Measurements from ENCODE around the gene SLC35E2B.
"Not testable (repeated sequence)": the region's sequence is repeated elsewhere in the genome, so short reads cannot be mapped to it uniquely, and the experiment has no call there.

The SLC35E2B gene

GRCh38 chr1:1658583-1659549 is 33.7 kb downstream of the SLC35E2B start, which contains the start of gene CDK11B:
CDK11B (minus strand) TSS chr1:1659004; CDS start chr1:1657485, 1,519 bp downstream.
- DNase-seq (ENCODE audit: low read depth), result peak; percentile 95
- peak within 1 kb of the TSS; percentile 81 for H3K4me3 ChIP-seq (ENCODE audit: low read depth, low read length)
- TF ChIP-seq CTCF (conservative IDR thresholded peaks at IDR 0.05; ENCODE audit: low read depth, low read length), result peak; percentile 15

- H3K4me3 ChIP-seq (ENCODE audit: low read depth, low read length); DNase-seq (ENCODE audit: low read depth): not testable (repeated sequence)
Measured at GRCh38 chr1:1648265-1648664, 44.3 kb downstream of the SLC35E2B start.

GRCh38 chr1:1647567-1648241 is 44.9 kb downstream of the SLC35E2B start:
- not testable (repeated sequence) for DNase-seq (ENCODE audit: low read depth); H3K4me3 ChIP-seq (ENCODE audit: low read depth, low read length)

- DNase-seq (ENCODE audit: low read depth); H3K4me3 ChIP-seq (ENCODE audit: low read depth, low read length): not testable (repeated sequence)
Measured at GRCh38 chr1:1646326-1646725, 46.3 kb downstream of the SLC35E2B start.

- H3K4me3 ChIP-seq (ENCODE audit: low read depth, low read length); DNase-seq (ENCODE audit: low read depth): not testable (repeated sequence)
Measured at GRCh38 chr1:1640711-1641461, 51.7 kb downstream of the SLC35E2B start.

GRCh38 chr1:1640081-1640480 is 52.5 kb downstream of the SLC35E2B start:
- not testable (repeated sequence) for H3K4me3 ChIP-seq (ENCODE audit: low read depth, low read length); DNase-seq (ENCODE audit: low read depth)

- not testable (repeated sequence) for DNase-seq (ENCODE audit: low read depth); H3K4me3 ChIP-seq (ENCODE audit: low read depth, low read length)
Measured at GRCh38 chr1:1639368-1639767, 53.2 kb downstream of the SLC35E2B start.

- DNase-seq (ENCODE audit: low read depth), result not testable (repeated sequence)
Measured at GRCh38 chr1:1638528-1638927, 54.1 kb downstream of the SLC35E2B start.

GRCh38 chr1:1637479-1637875 is 55.1 kb downstream of the SLC35E2B start:
- not testable (repeated sequence) for DNase-seq (ENCODE audit: low read depth); H3K4me3 ChIP-seq (ENCODE audit: low read depth, low read length)

More at GRCh38 chr1:1638528-1638927, 54.1 kb downstream of the SLC35E2B start:
- H3K4me3 ChIP-seq (ENCODE audit: low read depth, low read length), result not testable (repeated sequence)

- H3K4me3 ChIP-seq (ENCODE audit: low read depth, low read length); DNase-seq (ENCODE audit: low read depth): not testable (repeated sequence)
Measured at GRCh38 chr1:1636621-1637478, 55.7 kb downstream of the SLC35E2B start.

- DNase-seq (ENCODE audit: low read depth); H3K4me3 ChIP-seq (ENCODE audit: low read depth, low read length): not testable (repeated sequence)
Measured at GRCh38 chr1:1634613-1635012, 58.0 kb downstream of the SLC35E2B start.

GRCh38 chr1:1633409-1633808 is 59.2 kb downstream of the SLC35E2B start:
- DNase-seq (ENCODE audit: low read depth); H3K4me3 ChIP-seq (ENCODE audit: low read depth, low read length): not testable (repeated sequence)

All from choroid plexus epithelial cell (primary cell).